GM18511 (cell line): Measurements from ENCODE around the gene MMP19.

ENCODE experiments used
- ATAC-seq: cut with Tn5 transposase; IDR thresholded peaks from one replicate; pipeline ENCODE4 v1.9.1; 2021; ENCODE audit warnings: mild to moderate bottlenecking, moderate library complexity; ENCODE audit not compliant: unreplicated experiment

MMP19 gene

GRCh38 chr12:55815473-55815872 is 27.3 kb downstream of the MMP19 start:
- ATAC-seq, result no peak

DNA sequence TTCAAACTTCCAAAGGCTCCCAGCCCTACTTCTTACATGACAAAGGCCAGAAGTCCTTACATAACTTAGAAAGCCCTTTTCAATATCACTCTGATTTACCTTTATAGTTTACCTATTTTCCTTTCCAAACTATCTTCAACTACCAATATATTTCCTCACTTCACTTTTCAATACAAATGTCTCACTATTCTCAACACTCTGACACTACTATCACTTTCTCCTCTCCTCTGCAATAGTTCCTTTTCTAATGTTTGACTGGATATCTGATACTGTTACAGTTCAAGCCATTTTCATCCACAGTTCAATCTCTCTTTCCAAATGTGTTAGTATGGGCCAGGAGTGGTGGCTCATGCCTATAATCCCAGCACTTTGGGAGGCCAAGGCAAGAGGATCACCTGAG is 28.5 kb downstream of the MMP19 start:
- ATAC-seq, result no peak

DNA sequence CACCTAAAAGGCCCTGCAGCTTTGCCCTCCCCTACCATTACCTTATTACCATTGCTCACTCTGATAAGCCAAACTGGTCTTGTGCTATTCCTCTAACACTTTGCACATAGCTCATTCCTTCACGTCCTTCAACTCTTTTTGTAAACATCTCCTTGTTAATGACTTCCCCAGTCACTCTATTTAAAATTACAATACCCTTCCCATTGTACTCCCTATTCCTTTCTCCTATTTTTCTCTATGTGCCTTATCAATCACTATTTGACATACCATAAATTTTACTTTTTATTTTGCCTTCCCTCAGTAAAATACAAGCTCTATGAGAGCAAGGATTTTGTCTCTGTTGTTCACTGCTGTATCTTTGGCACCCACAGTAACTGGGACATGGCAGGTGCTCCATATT is 30.6 kb downstream of the MMP19 start:
- no peak for ATAC-seq

DNA sequence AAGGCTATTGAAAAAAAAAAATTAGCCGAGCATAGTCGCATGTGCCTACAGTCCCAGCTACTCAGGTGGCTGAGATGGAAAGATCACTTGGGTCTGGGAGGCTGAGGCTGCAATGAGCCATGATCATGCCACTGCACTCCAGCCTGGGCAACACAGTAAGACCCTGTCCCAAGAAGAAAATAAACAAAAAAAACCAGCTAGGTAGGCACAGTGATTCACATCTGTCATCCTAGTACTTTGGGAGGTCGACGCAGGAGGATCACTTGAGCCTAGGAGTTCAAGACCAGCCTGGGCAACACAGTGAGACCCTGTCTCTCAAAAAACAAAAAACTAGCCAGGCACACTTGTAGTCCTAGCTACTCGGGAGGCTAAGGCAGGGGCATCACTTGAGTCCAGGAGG is 33.5 kb downstream of the MMP19 start:
- no peak for ATAC-seq

DNA sequence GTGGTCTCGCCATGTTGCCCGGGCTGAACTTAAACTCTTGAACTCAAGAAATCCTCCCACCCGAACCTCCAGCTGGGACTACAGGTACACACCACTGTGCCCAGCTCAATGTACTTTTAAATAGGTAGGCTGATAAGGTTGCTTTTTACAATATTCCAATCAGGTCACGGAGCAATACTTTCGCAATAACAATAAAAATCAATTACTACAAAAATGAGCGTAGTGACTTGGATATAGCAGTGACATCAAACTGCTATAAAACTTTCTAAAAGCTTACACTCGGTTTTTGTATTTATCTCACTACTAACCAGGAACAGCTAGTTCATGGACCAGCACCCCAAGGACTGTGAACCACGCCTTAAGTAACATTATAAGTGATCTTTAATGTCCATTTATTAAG is 35.8 kb downstream of the MMP19 start:
- ATAC-seq, result no peak

- no peak for ATAC-seq
Measured at GRCh38 chr12:55797550-55797949, 45.2 kb downstream of the MMP19 start.

DNA sequence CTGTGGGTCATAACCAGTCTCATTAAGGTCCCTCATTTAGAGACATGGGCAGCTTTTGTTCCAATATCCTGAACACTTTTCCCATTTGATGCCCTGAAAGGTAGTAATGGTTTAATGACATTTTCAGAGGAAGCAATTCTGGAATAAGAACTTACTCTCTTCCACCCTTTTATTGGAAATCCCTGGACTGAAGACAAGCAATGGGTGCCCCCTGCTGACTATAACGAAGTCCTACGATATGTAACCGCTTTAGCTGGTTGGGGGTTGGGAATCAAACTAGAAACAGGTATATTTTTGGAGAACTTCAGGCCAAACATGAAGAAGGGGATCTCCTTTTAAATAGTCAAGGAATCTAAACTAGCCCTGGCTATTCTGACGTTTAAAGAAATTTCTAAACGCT is 45.7 kb downstream of the MMP19 start:
- no peak for ATAC-seq

- no peak for ATAC-seq
Measured at GRCh38 chr12:55795950-55796349, 46.8 kb downstream of the MMP19 start.

- no peak for ATAC-seq
Measured at GRCh38 chr12:55789893-55790292, 52.8 kb downstream of the MMP19 start.

DNA sequence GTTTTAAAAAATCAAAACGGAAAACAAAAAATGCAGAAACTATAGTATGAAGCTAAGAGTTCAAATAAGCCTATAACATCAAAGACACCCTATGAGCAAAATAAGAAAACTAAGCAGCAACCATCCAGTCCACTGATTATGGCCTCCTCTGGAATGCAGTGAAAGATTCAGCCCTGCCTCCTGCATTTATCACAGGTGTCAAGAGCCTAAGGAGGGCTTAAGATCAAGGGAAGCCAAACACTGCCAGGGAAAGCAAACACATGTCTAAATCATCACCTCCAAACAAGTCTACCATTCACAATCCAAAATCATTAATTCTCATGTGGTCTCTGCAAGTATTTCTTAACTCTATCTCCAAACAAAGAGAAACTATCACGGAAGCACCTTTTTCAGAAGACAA is 53.6 kb downstream of the MMP19 start:
- ATAC-seq, result no peak

GRCh38 chr12:55788546-55788945 is 54.2 kb downstream of the MMP19 start:
- ATAC-seq, result no peak
